H9 (cell line): ENCODE results near the gene CELSR2. TPM values are rescaled to one million over a fixed set of nuclear protein-coding genes. Genes with fewer than 3 reads are reported as not detected.
"Not testable (repeated sequence)": the region's sequence is repeated elsewhere in the genome, so short reads cannot be mapped to it uniquely, and the experiment has no call there.

Experiments used
- DNase-seq: peaks from one replicate; pipeline ENCODE4 v3.0.0-alpha.2; 2017
- H2AFZ ChIP-seq: one replicate; pipeline ENCODE4 v1.6.1; 2013; ENCODE audit warnings: mild to moderate bottlenecking, low read length, control low read depth, moderate library complexity
- H2AK5ac ChIP-seq: 2 replicates; pipeline ENCODE4 v1.6.1; 2013; ENCODE audit warnings: low read length, control low read depth, mixed read lengths; ENCODE audit not compliant: insufficient read length
- H2BK120ac ChIP-seq: one replicate; pipeline ENCODE4 v1.6.1; 2013; ENCODE audit warnings: low read depth, mild to moderate bottlenecking, low read length, control low read depth, inconsistent platforms; ENCODE audit not compliant: poor library complexity, severe bottlenecking
- H2BK12ac ChIP-seq: 2 replicates; pipeline ENCODE4 v1.6.1; 2013; ENCODE audit warnings: low read length, control low read depth, mixed read lengths, low read depth; ENCODE audit not compliant: insufficient read length
- H2BK15ac ChIP-seq: 2 replicates; pipeline ENCODE4 v1.6.1; 2013; ENCODE audit warnings: low read depth, low read length, control low read depth
- H2BK20ac ChIP-seq: one replicate; pipeline ENCODE4 v1.6.1; 2013; ENCODE audit warnings: low read depth, mild to moderate bottlenecking, low read length, control low read depth, inconsistent platforms; ENCODE audit not compliant: poor library complexity, severe bottlenecking
- H2BK5ac ChIP-seq: 2 replicates; pipeline ENCODE4 v1.6.1; 2013; ENCODE audit warnings: low read length, control low read depth, mixed read lengths; ENCODE audit not compliant: insufficient read length
- H3K14ac ChIP-seq: 2 replicates; pipeline ENCODE4 v1.6.1; 2013; ENCODE audit warnings: low read length, control low read depth; ENCODE audit not compliant: insufficient read depth
- H3K18ac ChIP-seq: 2 replicates; pipeline ENCODE4 v1.6.1; 2013; ENCODE audit warnings: low read depth, mild to moderate bottlenecking, mixed read lengths, low read length, control low read depth; ENCODE audit not compliant: insufficient read length
- H3K23ac ChIP-seq: 2 replicates; pipeline ENCODE4 v1.6.1; 2013; ENCODE audit warnings: low read length, control low read depth, mixed read lengths, low read depth; ENCODE audit not compliant: insufficient read length
- H3K23me2 ChIP-seq: 2 replicates; pipeline ENCODE4 v1.6.1; 2013; ENCODE audit warnings: low read depth, mild to moderate bottlenecking, mixed read lengths, low read length, control low read depth; ENCODE audit not compliant: insufficient read length, poor library complexity, severe bottlenecking
- H3K27ac ChIP-seq: 2 replicates; pipeline ENCODE4 v1.5.1; 2013; ENCODE audit warnings: low read length, control low read depth, mixed read lengths, low read depth; ENCODE audit not compliant: insufficient read length
- H3K27me3 ChIP-seq: 2 replicates; pipeline ENCODE4 v1.6.1; 2013; ENCODE audit warnings: low read length, control low read depth, inconsistent platforms; ENCODE audit not compliant: insufficient read depth
- H3K4ac ChIP-seq: 2 replicates; pipeline ENCODE4 v1.6.1; 2013; ENCODE audit warnings: low read depth, mild to moderate bottlenecking, control low read depth, inconsistent platforms, low read length, moderate library complexity
- H3K4me1 ChIP-seq: 2 replicates; pipeline ENCODE4 v1.6.1; 2013; ENCODE audit warnings: low read length, control low read depth, inconsistent platforms; ENCODE audit not compliant: insufficient read depth
- H3K4me2 ChIP-seq: 2 replicates; pipeline ENCODE4 v1.6.1; 2013; ENCODE audit warnings: low read length, control low read depth, mixed read lengths; ENCODE audit not compliant: insufficient read length, insufficient read depth
- H3K56ac ChIP-seq: 2 replicates; pipeline ENCODE4 v1.6.1; 2013; ENCODE audit warnings: low read depth, mild to moderate bottlenecking, mixed read lengths, low read length, control low read depth; ENCODE audit not compliant: insufficient read length
- H3K79me1 ChIP-seq: 2 replicates; pipeline ENCODE4 v1.6.1; 2013; ENCODE audit warnings: low read depth, mild to moderate bottlenecking, moderate library complexity, low read length, control low read depth, inconsistent platforms; ENCODE audit not compliant: insufficient read depth, poor library complexity, severe bottlenecking
- H3K79me2 ChIP-seq: 2 replicates; pipeline ENCODE4 v1.6.1; 2013; ENCODE audit warnings: low read length, control low read depth, inconsistent platforms; ENCODE audit not compliant: insufficient read depth
- H3K9ac ChIP-seq: 2 replicates; pipeline ENCODE4 v1.6.1; 2013; ENCODE audit warnings: low read length, control low read depth, mixed read lengths; ENCODE audit not compliant: insufficient read length; ENCODE audit errors: extremely low read depth
- H3K9me3 ChIP-seq: one replicate; pipeline ENCODE4 v1.6.1; 2013; ENCODE audit warnings: low read depth, low read length, inconsistent platforms; ENCODE audit not compliant: control insufficient read depth
- H3T11ph ChIP-seq: one replicate; pipeline ENCODE4 v1.6.1; 2013; ENCODE audit warnings: mild to moderate bottlenecking, low read length, control low read depth, inconsistent platforms
- H4K20me1 ChIP-seq: one replicate; pipeline ENCODE4 v1.6.1; 2013; ENCODE audit not compliant: control insufficient read depth, insufficient read length, insufficient read depth
- H4K5ac ChIP-seq: 2 replicates; pipeline ENCODE4 v1.6.1; 2013; ENCODE audit warnings: low read depth, mild to moderate bottlenecking, mixed read lengths, low read length, control low read depth; ENCODE audit not compliant: insufficient read length
- H4K8ac ChIP-seq: replicated peaks from 2 replicates; pipeline ENCODE4 v1.6.1; 2013; ENCODE audit warnings: low read length, control low read depth, mixed read lengths, low read depth; ENCODE audit not compliant: insufficient read length
- H4K91ac ChIP-seq: 2 replicates; pipeline ENCODE4 v1.6.1; 2013; ENCODE audit warnings: low read depth, mild to moderate bottlenecking, moderate library complexity, mixed read lengths, low read length, control low read depth; ENCODE audit not compliant: insufficient read length
- H3K27ac Mint-ChIP-seq, 3 experiments: 2 replicates in 2 of 3; 3 replicates in 1 of 3; pipeline ENCODE4 v1.8.0; 2020 to 2021; ENCODE audit warnings: mixed read lengths in 3 of 3, mild to moderate bottlenecking in 1 of 3, moderate library complexity in 1 of 3
- H3K27me3 Mint-ChIP-seq: 2 replicates; pipeline ENCODE4 v1.8.0; 2021; ENCODE audit warnings: low read depth, mild to moderate bottlenecking, moderate library complexity, mixed read lengths
- H3K36me3 Mint-ChIP-seq, 3 experiments: 2 replicates in 2 of 3; 3 replicates in 1 of 3; pipeline ENCODE4 v1.8.0; 2020 to 2021; ENCODE audit warnings: low read depth in 3 of 3, mixed read lengths in 3 of 3; ENCODE audit not compliant: insufficient read depth in 1 of 3
- H3K4me1 Mint-ChIP-seq, 2 experiments: 2 replicates each; pipeline ENCODE4 v1.8.0; 2020; ENCODE audit warnings: mixed read lengths in 2 of 2
- H3K4me3 Mint-ChIP-seq, 2 experiments: 2 replicates in 1 of 2; 3 replicates in 1 of 2; pipeline ENCODE4 v1.8.0; 2020 to 2021; ENCODE audit warnings: mild to moderate bottlenecking in 2 of 2, mixed read lengths in 2 of 2, moderate library complexity in 1 of 2
- H3K9me3 Mint-ChIP-seq, 2 experiments: 2 replicates in 1 of 2; 3 replicates in 1 of 2; pipeline ENCODE4 v1.8.0; 2020; ENCODE audit warnings: mild to moderate bottlenecking in 2 of 2, mixed read lengths in 2 of 2, moderate library complexity in 1 of 2
- CTCF ChIP-seq: fragments of 200-600 bp; sonication (generic); conservative IDR thresholded peaks from 3 replicates; pipeline ENCODE4 v1.8.0; 2021; ENCODE audit warnings: antibody characterized with exemption, mild to moderate bottlenecking
- WGBS: extraction: QIAGEN DNeasy Blood & Tissue Kit; methylation state at CpG from one replicate; pipeline ENCODE4 v1.1.7; 2013; ENCODE audit warnings: missing lambda C conversion rate, low lambda C conversion rate, mixed read lengths; ENCODE audit not compliant: insufficient read length; ENCODE audit errors: extremely low coverage; 5-methylcytosine and 5-hydroxymethylcytosine counted together
- total RNA-seq: library from RNA; stranded (reverse); gene quantifications from 2 replicates; pipeline ENCODE4 v1.2.1, GENCODE V29; 2021

The CELSR2 gene
- total RNA-seq, 1 experiment from 2014 or later = 29.2 TPM

GRCh38 chr1:109283748-109284600 lies 34.6 kb downstream of the CELSR2 start:
- no peak overlapping the region for H2BK15ac ChIP-seq
- H3K79me1 ChIP-seq = peaks cover 5% of the 10 kb centered on the region
- peak overlapping the region; percentile 80 for H3K27ac ChIP-seq
- H3K36me3 Mint-ChIP-seq = peaks cover 18 to 25% (median 22%) of the 10 kb centered on the region in 3 experiments
- no peak overlapping the region for H3K56ac ChIP-seq
- H3K27me3 Mint-ChIP-seq = no peaks in the 10 kb centered on the region; the same call in 1 of the 2 replicates
- H3T11ph ChIP-seq = peak overlapping the region; percentile 4
- H3K27me3 ChIP-seq = no peaks in the 10 kb centered on the region
- H3K4me1 ChIP-seq = peaks cover 3% of the 10 kb centered on the region; the same call in 1 of the 2 replicates
- H2BK20ac ChIP-seq = no peak overlapping the region
- WGBS = no CpG with 5 or more reads among the region's 17 CpGs
- peak overlapping the region; percentile 18 for H4K5ac ChIP-seq
- H3K23ac ChIP-seq = no peak overlapping the region
- peak overlapping the region; percentile 68 for H3K9ac ChIP-seq
- peak overlapping the region; percentile 57 for H2AK5ac ChIP-seq
- peaks cover 13% of the 10 kb centered on the region for H3K23me2 ChIP-seq
- peak overlapping the region; percentile 94; the same call in 1 of the 2 replicates for H3K14ac ChIP-seq
- peak overlapping the region; percentile 55 for H2BK5ac ChIP-seq
- peaks cover 0 to 2% of the 10 kb centered on the region in 2 experiments; a peak in 3 of 5 replicates for H3K9me3 Mint-ChIP-seq
- no peaks in the 10 kb centered on the region for H3K9me3 ChIP-seq
- peaks cover 35 to 45% of the 10 kb centered on the region in 2 experiments for H3K4me1 Mint-ChIP-seq
- H3K18ac ChIP-seq = peak overlapping the region; percentile 86
- H4K8ac ChIP-seq = peak overlapping the region; percentile 30
- H3K4me2 ChIP-seq = peak overlapping the region; percentile 92
- H3K4me3 Mint-ChIP-seq = peak overlapping the region; percentile 99 to 100
- H3K4ac ChIP-seq = peak overlapping the region; percentile 31; the same call in 1 of the 2 replicates
- H3K79me2 ChIP-seq = peaks cover 2% of the 10 kb centered on the region; the same call in 1 of the 2 replicates
- peak overlapping the region; percentile 96 to 99 (median 99) for H3K27ac Mint-ChIP-seq
- TF ChIP-seq CTCF = no peak
- peak overlapping the region; percentile 16 for H2BK12ac ChIP-seq
- no peak overlapping the region for H4K91ac ChIP-seq
- no peak overlapping the region for H2BK120ac ChIP-seq
- DNase-seq = no peak
- no peak overlapping the region for H2AFZ ChIP-seq
- H4K20me1 ChIP-seq = no peaks in the 10 kb centered on the region

- not testable (repeated sequence) for H2AFZ ChIP-seq, H3K23ac ChIP-seq, H3K36me3 Mint-ChIP-seq, H2BK20ac ChIP-seq, H4K5ac ChIP-seq, H3K4me2 ChIP-seq, H3K4ac ChIP-seq, H3K56ac ChIP-seq, H3K9me3 ChIP-seq, H2BK12ac ChIP-seq, H3K27me3 Mint-ChIP-seq, H3K14ac ChIP-seq, H4K8ac ChIP-seq, H3K4me3 Mint-ChIP-seq, H2BK5ac ChIP-seq, DNase-seq, H3K4me1 ChIP-seq, H3K27me3 ChIP-seq, H3T11ph ChIP-seq, H3K9ac ChIP-seq, H2BK15ac ChIP-seq, H3K18ac ChIP-seq, H4K91ac ChIP-seq, H3K79me1 ChIP-seq, H3K27ac ChIP-seq, H2AK5ac ChIP-seq, H3K9me3 Mint-ChIP-seq, H3K79me2 ChIP-seq, H2BK120ac ChIP-seq, H4K20me1 ChIP-seq
- Mint-ChIP-seq H3K27ac (peak overlapping the region; percentile 17 to 74 (median 44); a peak in 4 of 7 replicates), H3K4me1 (peaks cover 28 to 36% of the 10 kb centered on the region in 2 experiments)
- no CpG with 5 or more reads among the region's 5 CpGs for WGBS
- peaks cover 13% of the 10 kb centered on the region for H3K23me2 ChIP-seq
Observed at GRCh38 chr1:109286762-109287161, 37.4 kb downstream of the CELSR2 start.
